ENCODE measurements around the gene TPPP2. TPM values are rescaled to one million over a fixed set of nuclear protein-coding genes. Genes with fewer than 3 reads are reported as not detected.

Gene TPPP2
- polyA plus RNA-seq, 1 of the 3 experiments (the other 2 are of a cell fraction), result not detected

DNA sequence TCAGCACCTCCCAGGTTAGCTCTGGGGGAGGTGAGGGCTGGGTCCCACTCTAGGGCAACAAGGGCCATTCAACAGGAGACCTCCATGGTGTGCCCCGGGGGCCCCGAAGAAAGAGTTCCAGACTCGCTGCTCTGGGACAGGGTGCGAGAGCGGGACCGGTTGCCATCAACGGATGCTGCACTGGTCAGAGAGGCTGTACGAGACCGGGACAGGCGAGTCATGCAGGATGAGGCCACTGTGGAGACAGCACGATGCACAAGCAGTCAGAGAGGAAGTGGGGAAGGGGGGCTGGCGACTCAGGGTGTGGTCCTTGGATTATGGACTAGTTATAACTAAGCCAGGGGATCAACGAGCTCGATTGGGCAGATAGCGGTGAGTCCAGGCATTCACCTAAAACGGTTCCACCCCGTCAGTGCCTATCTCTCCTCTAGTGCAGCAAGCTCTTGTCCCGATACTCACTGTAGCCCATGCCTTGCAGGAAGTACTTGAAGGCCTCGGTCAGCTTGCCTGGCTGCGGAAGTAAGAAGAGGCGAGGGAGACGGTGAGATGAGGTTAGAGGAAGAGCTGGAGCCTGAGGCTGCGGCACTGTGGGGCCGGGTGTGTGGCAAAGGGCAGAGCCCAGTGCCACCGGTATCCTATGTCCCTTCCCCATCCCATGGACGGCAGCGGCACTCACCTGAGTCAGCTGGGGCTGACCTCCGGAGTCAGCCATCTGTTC is 12.3 kb upstream of the TPPP2 start:
- WGBS (ENCODE audit: low lambda C conversion rate), result 84% methylated on average over 24 of the region's 28 CpGs
- Histone ChIP-seq H3K9ac (no peak overlapping the region), H3K9me2 (no peaks in the 10 kb centered on the region), H3K27ac (ENCODE audit: low read depth in 2 of 2, low read length in 1 of 2) (no peak overlapping the region), H3F3A (replicated peaks; ENCODE audit: insufficient read depth) (no peaks in the 10 kb centered on the region), H4K20me1 (ENCODE audit: insufficient read depth) (no peaks in the 10 kb centered on the region), H3K4me1 (ENCODE audit: control insufficient read depth in 1 of 2, insufficient read depth in 2 of 2, low read depth in 1 of 2, low read length in 1 of 2) (no peaks in the 10 kb centered on the region; a peak in 1 of 4 replicates), H3K9me3 (no peaks in the 10 kb centered on the region), H3K4me3 (ENCODE audit: low read depth in 2 of 2, low read length in 1 of 2) (no peak overlapping the region), H2AFZ (ENCODE audit: low read depth) (no peak overlapping the region), H3K36me3 (replicated peaks in 1 of 2; ENCODE audit: control insufficient read depth in 1 of 2, insufficient read depth in 2 of 2, low read length in 1 of 2) (no peaks in the 10 kb centered on the region), H3K79me2 (ENCODE audit: insufficient read depth) (no peaks in the 10 kb centered on the region), H3K4me2 (no peak overlapping the region), H3K27me3 (ENCODE audit: insufficient read depth) (peaks cover 8% of the 10 kb centered on the region)
- no peak for DNase-seq
- POLR2A ChIA-PET, result interaction anchor here (0.9 to 1.5 kb wide), 2 partner anchors 19 to 87 kb away, joined by 3 read pairs; no protein-coding TSS in a partner anchor
- CTCF ChIA-PET, result interaction anchor here (0.8 to 18.2 kb wide), 10 partner anchors 8 to 118 kb away, joined by 3 to 555 read pairs (median 8); partner anchors contain the start of genes ARHGEF40, RNASE7, TMEM253 and ZNF219
- TF ChIP-seq RXRA (IDR thresholded peaks at IDR 0.05; ENCODE audit: borderline replicate concordance, low read depth) (no peak), GABPA (IDR thresholded peaks at IDR 0.05; ENCODE audit: low read depth) (no peak), CHD2 (IDR thresholded peaks at IDR 0.05; ENCODE audit: low read length, partially characterized antibody) (no peak), TCF12 (IDR thresholded peaks at IDR 0.05) (no peak), YY1 (IDR thresholded peaks at IDR 0.05; ENCODE audit: low read depth) (no peak), ELF1 (IDR thresholded peaks at IDR 0.05) (no peak), NRF1 (IDR thresholded peaks at IDR 0.05; ENCODE audit: low read depth, low read length) (no peak), TAF1 (IDR thresholded peaks at IDR 0.05; ENCODE audit: borderline replicate concordance, low read depth, low read length) (no peak), MXI1 (IDR thresholded peaks at IDR 0.05; ENCODE audit: low read depth, low read length) (no peak)
- TF ChIP-seq, protein P1, sequence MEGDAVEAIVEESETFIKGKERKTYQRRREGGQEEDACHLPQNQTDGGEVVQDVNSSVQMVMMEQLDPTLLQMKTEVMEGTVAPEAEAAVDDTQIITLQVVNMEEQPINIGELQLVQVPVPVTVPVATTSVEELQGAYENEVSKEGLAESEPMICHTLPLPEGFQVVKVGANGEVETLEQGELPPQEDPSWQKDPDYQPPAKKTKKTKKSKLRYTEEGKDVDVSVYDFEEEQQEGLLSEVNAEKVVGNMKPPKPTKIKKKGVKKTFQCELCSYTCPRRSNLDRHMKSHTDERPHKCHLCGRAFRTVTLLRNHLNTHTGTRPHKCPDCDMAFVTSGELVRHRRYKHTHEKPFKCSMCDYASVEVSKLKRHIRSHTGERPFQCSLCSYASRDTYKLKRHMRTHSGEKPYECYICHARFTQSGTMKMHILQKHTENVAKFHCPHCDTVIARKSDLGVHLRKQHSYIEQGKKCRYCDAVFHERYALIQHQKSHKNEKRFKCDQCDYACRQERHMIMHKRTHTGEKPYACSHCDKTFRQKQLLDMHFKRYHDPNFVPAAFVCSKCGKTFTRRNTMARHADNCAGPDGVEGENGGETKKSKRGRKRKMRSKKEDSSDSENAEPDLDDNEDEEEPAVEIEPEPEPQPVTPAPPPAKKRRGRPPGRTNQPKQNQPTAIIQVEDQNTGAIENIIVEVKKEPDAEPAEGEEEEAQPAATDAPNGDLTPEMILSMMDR (IDR thresholded peaks at IDR 0.05), result no peak
- TF ChIP-seq, protein P2, sequence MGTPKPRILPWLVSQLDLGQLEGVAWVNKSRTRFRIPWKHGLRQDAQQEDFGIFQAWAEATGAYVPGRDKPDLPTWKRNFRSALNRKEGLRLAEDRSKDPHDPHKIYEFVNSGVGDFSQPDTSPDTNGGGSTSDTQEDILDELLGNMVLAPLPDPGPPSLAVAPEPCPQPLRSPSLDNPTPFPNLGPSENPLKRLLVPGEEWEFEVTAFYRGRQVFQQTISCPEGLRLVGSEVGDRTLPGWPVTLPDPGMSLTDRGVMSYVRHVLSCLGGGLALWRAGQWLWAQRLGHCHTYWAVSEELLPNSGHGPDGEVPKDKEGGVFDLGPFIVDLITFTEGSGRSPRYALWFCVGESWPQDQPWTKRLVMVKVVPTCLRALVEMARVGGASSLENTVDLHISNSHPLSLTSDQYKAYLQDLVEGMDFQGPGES (IDR thresholded peaks at IDR 0.05; ENCODE audit: low read depth, low read length), result no peak

DNA sequence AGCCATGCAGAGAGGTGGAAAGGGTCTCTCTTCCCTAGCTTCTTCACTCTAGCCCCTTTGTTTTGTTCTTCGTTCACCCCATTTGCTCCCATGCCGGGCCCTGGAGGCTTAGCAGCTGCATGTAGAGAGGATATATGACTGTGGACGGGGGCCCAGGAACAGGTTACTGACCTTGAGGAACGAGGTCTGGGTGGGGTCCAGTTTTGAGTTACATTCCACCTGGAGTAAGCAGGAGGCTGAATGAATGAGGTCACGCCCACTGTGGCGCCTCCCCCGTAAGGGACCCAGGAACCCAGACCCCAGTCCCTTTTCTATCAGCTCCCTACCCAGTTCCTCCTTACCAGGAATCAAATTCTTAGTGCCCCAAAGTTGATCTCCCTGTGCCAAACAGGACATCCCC is 11.7 kb upstream of the TPPP2 start:
- Histone ChIP-seq H3K79me2 (ENCODE audit: insufficient read depth) (no peaks in the 10 kb centered on the region), H3K4me1 (ENCODE audit: control insufficient read depth in 1 of 2, insufficient read depth in 2 of 2, low read depth in 1 of 2, low read length in 1 of 2) (no peaks in the 10 kb centered on the region; a peak in 1 of 4 replicates), H3K27me3 (ENCODE audit: insufficient read depth) (peaks cover 2% of the 10 kb centered on the region), H3K4me2 (no peak overlapping the region), H3K4me3 (ENCODE audit: low read depth in 2 of 2, low read length in 1 of 2) (no peak overlapping the region), H4K20me1 (ENCODE audit: insufficient read depth) (no peaks in the 10 kb centered on the region), H2AFZ (ENCODE audit: low read depth) (no peak overlapping the region), H3K36me3 (replicated peaks in 1 of 2; ENCODE audit: control insufficient read depth in 1 of 2, insufficient read depth in 2 of 2, low read length in 1 of 2) (no peaks in the 10 kb centered on the region), H3K9me2 (no peaks in the 10 kb centered on the region), H3K27ac (ENCODE audit: low read depth in 2 of 2, low read length in 1 of 2) (no peak overlapping the region), H3F3A (replicated peaks; ENCODE audit: insufficient read depth) (no peaks in the 10 kb centered on the region), H3K9me3 (no peaks in the 10 kb centered on the region), H3K9ac (no peak overlapping the region)
- ChIA-PET CTCF (interaction anchor here (1.2 to 18.2 kb wide), 8 partner anchors 15 to 118 kb away, joined by 3 to 555 read pairs (median 26); partner anchors contain the start of genes ARHGEF40, RNASE7, TMEM253 and ZNF219), POLR2A (interaction anchor here (1.5 kb wide), 1 partner anchor 86 kb away, joined by 3 read pairs; no protein-coding TSS in a partner anchor)
- DNase-seq, result no peak
- WGBS (ENCODE audit: low lambda C conversion rate), result 85% methylated on average over 6 of the region's 7 CpGs
- TF ChIP-seq, protein P3, sequence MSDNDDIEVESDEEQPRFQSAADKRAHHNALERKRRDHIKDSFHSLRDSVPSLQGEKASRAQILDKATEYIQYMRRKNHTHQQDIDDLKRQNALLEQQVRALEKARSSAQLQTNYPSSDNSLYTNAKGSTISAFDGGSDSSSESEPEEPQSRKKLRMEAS (IDR thresholded peaks at IDR 0.05; ENCODE audit: low read depth), result no peak
- no peak for TF ChIP-seq SMC3 (IDR thresholded peaks at IDR 0.05; ENCODE audit: low read depth, low read length)
- TF ChIP-seq, protein P4, sequence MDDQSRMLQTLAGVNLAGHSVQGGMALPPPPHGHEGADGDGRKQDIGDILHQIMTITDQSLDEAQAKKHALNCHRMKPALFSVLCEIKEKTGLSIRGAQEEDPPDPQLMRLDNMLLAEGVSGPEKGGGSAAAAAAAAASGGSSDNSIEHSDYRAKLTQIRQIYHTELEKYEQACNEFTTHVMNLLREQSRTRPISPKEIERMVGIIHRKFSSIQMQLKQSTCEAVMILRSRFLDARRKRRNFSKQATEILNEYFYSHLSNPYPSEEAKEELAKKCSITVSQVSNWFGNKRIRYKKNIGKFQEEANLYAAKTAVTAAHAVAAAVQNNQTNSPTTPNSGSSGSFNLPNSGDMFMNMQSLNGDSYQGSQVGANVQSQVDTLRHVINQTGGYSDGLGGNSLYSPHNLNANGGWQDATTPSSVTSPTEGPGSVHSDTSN (IDR thresholded peaks at IDR 0.05), result no peak
- TF ChIP-seq NRF1 (IDR thresholded peaks at IDR 0.05; ENCODE audit: low read depth, low read length), result no peak
- TF ChIP-seq FOXJ3 (CRISPR knock-in tag; IDR thresholded peaks at IDR 0.05), result no peak
- TF ChIP-seq MEF2A (IDR thresholded peaks at IDR 0.05; ENCODE audit: borderline replicate concordance, low read depth), result no peak
- TF ChIP-seq, protein P5, sequence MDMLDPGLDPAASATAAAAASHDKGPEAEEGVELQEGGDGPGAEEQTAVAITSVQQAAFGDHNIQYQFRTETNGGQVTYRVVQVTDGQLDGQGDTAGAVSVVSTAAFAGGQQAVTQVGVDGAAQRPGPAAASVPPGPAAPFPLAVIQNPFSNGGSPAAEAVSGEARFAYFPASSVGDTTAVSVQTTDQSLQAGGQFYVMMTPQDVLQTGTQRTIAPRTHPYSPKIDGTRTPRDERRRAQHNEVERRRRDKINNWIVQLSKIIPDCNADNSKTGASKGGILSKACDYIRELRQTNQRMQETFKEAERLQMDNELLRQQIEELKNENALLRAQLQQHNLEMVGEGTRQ (IDR thresholded peaks at IDR 0.05; ENCODE audit: borderline replicate concordance, low read depth, low read length), result no peak
- no peak for TF ChIP-seq GABPA (IDR thresholded peaks at IDR 0.05; ENCODE audit: low read depth)
- no peak for TF ChIP-seq TEAD4 (IDR thresholded peaks at IDR 0.05; ENCODE audit: borderline replicate concordance, insufficient read depth)
- TF ChIP-seq, protein P1 (IDR thresholded peaks at IDR 0.05), result no peak
- no peak for TF ChIP-seq EP300 (IDR thresholded peaks at IDR 0.05; ENCODE audit: borderline replicate concordance in 1 of 2, low read depth in 1 of 2, low read length in 1 of 2)
- no peak for TF ChIP-seq JUND (IDR thresholded peaks at IDR 0.05)
